ENCODE data around the gene TCTN1. TPM values are rescaled to one million over a fixed set of nuclear protein-coding genes. Genes with fewer than 3 reads are reported as not detected.

TCTN1 gene
- total RNA-seq, 1 donor from 2014 or later, result 31.4 TPM

DNA sequence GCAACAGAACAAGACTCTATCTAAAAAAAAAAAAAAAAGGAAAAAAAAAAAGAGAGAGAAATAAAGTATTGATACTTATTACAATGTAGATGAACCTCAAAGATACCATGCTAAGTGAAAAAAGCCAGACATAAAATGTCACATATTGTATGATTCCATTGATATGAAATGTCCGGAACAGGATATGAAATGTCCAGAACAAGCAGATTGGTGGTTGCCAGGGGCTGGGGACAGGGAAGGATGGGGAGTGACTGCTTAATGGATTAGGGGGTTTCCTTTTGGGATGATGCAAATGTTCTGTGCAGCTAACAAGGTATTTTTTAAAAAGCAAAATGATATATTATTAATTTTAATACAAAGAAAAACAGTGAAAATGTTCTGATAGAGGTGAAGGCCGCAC is 70.0 kb downstream of the TCTN1 start:
- TF ChIP-seq POLR2AphosphoS5 (IDR thresholded peaks at IDR 0.05; ENCODE audit: insufficient read depth in 1 of 2, low read depth in 1 of 2) (no peak), POLR2A (IDR thresholded peaks at IDR 0.05) (no peak)
- TF ChIP-seq, protein P1, sequence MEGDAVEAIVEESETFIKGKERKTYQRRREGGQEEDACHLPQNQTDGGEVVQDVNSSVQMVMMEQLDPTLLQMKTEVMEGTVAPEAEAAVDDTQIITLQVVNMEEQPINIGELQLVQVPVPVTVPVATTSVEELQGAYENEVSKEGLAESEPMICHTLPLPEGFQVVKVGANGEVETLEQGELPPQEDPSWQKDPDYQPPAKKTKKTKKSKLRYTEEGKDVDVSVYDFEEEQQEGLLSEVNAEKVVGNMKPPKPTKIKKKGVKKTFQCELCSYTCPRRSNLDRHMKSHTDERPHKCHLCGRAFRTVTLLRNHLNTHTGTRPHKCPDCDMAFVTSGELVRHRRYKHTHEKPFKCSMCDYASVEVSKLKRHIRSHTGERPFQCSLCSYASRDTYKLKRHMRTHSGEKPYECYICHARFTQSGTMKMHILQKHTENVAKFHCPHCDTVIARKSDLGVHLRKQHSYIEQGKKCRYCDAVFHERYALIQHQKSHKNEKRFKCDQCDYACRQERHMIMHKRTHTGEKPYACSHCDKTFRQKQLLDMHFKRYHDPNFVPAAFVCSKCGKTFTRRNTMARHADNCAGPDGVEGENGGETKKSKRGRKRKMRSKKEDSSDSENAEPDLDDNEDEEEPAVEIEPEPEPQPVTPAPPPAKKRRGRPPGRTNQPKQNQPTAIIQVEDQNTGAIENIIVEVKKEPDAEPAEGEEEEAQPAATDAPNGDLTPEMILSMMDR (IDR thresholded peaks at IDR 0.05), result no peak
- H3K36me3 ChIP-seq, result no peaks in the 10 kb centered on the region
- intact Hi-C loops (cut with DNase I), result no loop called here
- no peaks in the 10 kb centered on the region for H3K9me3 ChIP-seq
- H3K27ac ChIP-seq, result no peak overlapping the region
- no peaks in the 10 kb centered on the region for H3K27me3 ChIP-seq
- no peak overlapping the region for H3K4me3 ChIP-seq
- peaks cover 11% of the 10 kb centered on the region for H3K4me1 ChIP-seq
- no peak for DNase-seq (ENCODE audit: extremely low spot score in 2 of 2)

DNA sequence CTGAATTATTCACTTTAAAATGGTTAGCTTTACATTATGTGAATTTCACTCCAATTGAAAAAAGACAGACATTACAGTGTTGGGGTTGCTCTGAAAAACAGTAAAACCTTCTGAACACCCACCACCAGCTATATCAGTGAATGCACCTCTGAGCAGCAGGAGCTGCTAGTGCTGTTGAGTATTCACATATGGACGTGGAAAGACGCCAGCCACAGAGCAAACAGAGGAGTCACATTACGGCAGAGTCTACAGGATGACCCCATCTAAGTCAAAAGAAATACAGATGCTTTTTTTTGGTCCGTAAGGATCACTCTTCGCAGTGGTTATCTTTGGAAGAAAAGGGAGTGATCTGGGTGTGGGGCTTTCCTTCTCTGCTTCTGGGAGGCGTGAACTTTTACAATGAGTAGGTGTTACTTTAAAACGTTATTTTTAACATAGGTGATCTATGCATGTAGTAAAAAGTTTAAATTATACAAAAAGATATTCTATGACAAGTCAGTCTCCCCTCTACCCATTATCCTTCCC is 70.4 kb downstream of the TCTN1 start:
- Histone ChIP-seq H3K4me1 (peaks cover 15% of the 10 kb centered on the region), H3K4me3 (no peak overlapping the region), H3K36me3 (no peaks in the 10 kb centered on the region), H3K27me3 (no peaks in the 10 kb centered on the region), H3K27ac (no peak overlapping the region), H3K9me3 (no peaks in the 10 kb centered on the region)
- no peak for DNase-seq (ENCODE audit: extremely low spot score in 2 of 2)
- TF ChIP-seq POLR2A (IDR thresholded peaks at IDR 0.05), result no peak
- TF ChIP-seq, protein P1 (IDR thresholded peaks at IDR 0.05), result no peak
- TF ChIP-seq POLR2AphosphoS5 (IDR thresholded peaks at IDR 0.05; ENCODE audit: insufficient read depth in 1 of 2, low read depth in 1 of 2), result no peak
- intact Hi-C loops (cut with DNase I), result no loop called here

- Histone ChIP-seq H3K4me1 (peaks cover 26% of the 10 kb centered on the region), H3K27me3 (no peaks in the 10 kb centered on the region), H3K4me3 (no peak overlapping the region), H3K36me3 (no peaks in the 10 kb centered on the region), H3K27ac (no peak overlapping the region), H3K9me3 (no peaks in the 10 kb centered on the region)
- TF ChIP-seq, protein P1 (IDR thresholded peaks at IDR 0.05), result no peak
- TF ChIP-seq POLR2AphosphoS5 (IDR thresholded peaks at IDR 0.05; ENCODE audit: insufficient read depth in 1 of 2, low read depth in 1 of 2) (no peak), POLR2A (IDR thresholded peaks at IDR 0.05) (no peak)
- no peak for DNase-seq (ENCODE audit: extremely low spot score in 2 of 2)
- intact Hi-C loops (cut with DNase I), result no loop called here
Measured at GRCh38 chr12:110686294-110686903, 72.5 kb downstream of the TCTN1 start.

DNA sequence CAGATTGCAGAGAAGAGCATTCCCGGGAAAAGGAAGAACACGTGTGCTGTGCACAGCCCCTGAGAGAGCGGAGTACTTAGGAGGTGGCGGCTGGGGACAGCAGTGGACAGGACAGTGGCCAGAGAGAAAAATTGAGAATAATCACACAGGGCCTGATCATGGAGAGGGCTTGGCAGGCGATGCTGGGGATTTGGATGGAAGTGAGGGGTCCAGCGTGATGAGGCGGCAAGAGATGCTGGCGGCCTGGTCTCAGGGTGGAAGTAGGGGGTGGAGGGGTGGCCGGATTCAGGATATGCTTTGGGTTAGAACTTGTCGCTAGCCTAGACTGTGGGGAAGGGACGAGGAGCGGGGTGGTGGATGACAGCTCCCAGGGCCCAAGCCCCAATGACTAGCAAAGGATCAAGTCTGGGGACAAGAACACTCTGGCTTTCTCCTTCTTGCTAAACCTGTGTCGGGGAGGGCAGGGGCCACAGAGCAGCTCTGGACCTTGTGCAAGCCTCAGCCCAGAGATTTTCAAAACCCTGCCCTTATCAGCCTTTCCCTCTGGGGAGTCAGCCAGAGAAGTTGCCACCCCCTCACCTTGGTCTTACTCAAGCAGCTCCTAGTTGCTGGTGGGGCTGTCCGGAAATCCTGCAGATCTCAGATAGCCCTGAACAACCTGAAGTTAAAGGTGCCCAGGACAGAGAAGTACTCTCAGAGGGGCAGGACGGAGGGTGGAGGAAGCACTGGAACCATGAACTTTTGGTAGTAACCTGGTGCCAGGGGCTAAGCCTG is 73.7 kb downstream of the TCTN1 start:
- H3K4me1 ChIP-seq, result peaks cover 26% of the 10 kb centered on the region
- DNase-seq (ENCODE audit: extremely low spot score in 2 of 2), result no peak
- no peak overlapping the region for H3K4me3 ChIP-seq
- H3K27ac ChIP-seq, result no peak overlapping the region
- H3K27me3 ChIP-seq, result no peaks in the 10 kb centered on the region
- no peak for TF ChIP-seq POLR2AphosphoS5 (IDR thresholded peaks at IDR 0.05; ENCODE audit: insufficient read depth in 1 of 2, low read depth in 1 of 2)
- TF ChIP-seq, protein P1 (IDR thresholded peaks at IDR 0.05), result no peak
- TF ChIP-seq POLR2A (IDR thresholded peaks at IDR 0.05), result no peak
- H3K36me3 ChIP-seq, result no peaks in the 10 kb centered on the region
- no peaks in the 10 kb centered on the region for H3K9me3 ChIP-seq
- intact Hi-C loops (cut with DNase I), result no loop called here

All from vagina (tissue), 2 donors.